Measurements from ENCODE around the gene EXOG. TPM values are rescaled to one million over a fixed set of nuclear protein-coding genes. Genes with fewer than 3 reads are reported as not detected.

Gene EXOG
- polyA plus RNA-seq, 1 donor from 2014 or later: 45.6 TPM

DNA sequence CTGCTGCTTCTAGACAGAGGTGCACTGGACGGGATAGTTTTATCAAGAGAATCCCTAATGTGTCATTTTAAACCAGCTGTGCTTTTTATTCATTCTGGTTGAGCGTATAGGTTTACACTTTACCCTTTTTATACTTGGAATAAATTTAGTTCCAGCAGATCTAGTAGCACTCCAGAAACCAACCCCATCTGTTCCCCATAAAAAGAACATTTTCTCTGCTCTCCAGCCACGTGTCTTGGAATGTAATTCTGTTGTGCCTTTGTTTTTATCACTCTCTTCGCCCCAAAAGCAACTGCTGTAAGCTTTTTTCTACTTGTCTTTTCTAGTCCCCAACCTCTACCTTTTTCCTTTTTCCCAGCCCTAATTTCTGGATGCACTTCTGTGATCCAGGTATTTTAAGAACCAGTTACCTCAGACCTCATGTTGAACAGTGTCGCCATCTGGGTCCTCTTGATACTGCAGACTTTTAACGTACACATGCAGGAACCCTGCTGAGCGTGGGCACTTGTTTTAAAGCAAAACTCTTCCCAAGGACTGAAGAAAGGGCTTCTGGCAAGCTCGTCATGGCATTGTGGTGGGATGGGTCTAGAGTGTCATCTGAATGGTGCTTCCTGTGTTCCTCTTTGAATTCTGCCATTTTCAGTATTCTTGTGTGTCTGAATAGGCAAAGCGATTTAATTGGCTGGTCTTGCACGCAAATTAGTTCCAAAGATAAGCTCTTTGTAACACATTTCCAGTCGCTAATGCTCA lies 5.7 kb upstream of the EXOG start:
- Histone ChIP-seq H3K79me2 (replicated peaks; ENCODE audit: insufficient read depth, low read length) (no peaks in the 10 kb centered on the region), H3F3A (ENCODE audit: insufficient read depth, low read length, poor library complexity, severe bottlenecking) (no peaks in the 10 kb centered on the region), H2AFZ (ENCODE audit: low read depth, low read length) (no peak overlapping the region), H3K9me2 (ENCODE audit: insufficient read depth, low read length) (no peaks in the 10 kb centered on the region), H3K9ac (ENCODE audit: low read length) (no peak overlapping the region), H4K20me1 (ENCODE audit: insufficient read depth) (no peaks in the 10 kb centered on the region), H3K9me3 (ENCODE audit: low read length) (no peaks in the 10 kb centered on the region), H3K27ac (ENCODE audit: low read length) (no peak overlapping the region), H3K36me3 (ENCODE audit: insufficient read depth, low read length) (peaks cover 5% of the 10 kb centered on the region), H3K27me3 (ENCODE audit: insufficient read depth, low read depth, low read length) (no peaks in the 10 kb centered on the region), H3K4me2 (ENCODE audit: low read length) (no peak overlapping the region), H3K4me3 (ENCODE audit: low read length) (no peak overlapping the region)
- TF ChIP-seq EZH2 (IDR thresholded peaks at IDR 0.05; ENCODE audit: borderline replicate concordance, insufficient read depth, low read length, poor library complexity, severe bottlenecking) (no peak), EP300 (conservative IDR thresholded peaks at IDR 0.05; ENCODE audit: poor library complexity, severe bottlenecking) (no peak), SMC3 (conservative IDR thresholded peaks at IDR 0.05; ENCODE audit: poor library complexity) (no peak), MXI1 (conservative IDR thresholded peaks at IDR 0.05; ENCODE audit: poor library complexity, severe bottlenecking) (no peak), REST (IDR thresholded peaks at IDR 0.05; ENCODE audit: borderline replicate concordance) (no peak), TAF1 (IDR thresholded peaks at IDR 0.05; ENCODE audit: low read depth) (no peak)
- TF ChIP-seq, protein P1, sequence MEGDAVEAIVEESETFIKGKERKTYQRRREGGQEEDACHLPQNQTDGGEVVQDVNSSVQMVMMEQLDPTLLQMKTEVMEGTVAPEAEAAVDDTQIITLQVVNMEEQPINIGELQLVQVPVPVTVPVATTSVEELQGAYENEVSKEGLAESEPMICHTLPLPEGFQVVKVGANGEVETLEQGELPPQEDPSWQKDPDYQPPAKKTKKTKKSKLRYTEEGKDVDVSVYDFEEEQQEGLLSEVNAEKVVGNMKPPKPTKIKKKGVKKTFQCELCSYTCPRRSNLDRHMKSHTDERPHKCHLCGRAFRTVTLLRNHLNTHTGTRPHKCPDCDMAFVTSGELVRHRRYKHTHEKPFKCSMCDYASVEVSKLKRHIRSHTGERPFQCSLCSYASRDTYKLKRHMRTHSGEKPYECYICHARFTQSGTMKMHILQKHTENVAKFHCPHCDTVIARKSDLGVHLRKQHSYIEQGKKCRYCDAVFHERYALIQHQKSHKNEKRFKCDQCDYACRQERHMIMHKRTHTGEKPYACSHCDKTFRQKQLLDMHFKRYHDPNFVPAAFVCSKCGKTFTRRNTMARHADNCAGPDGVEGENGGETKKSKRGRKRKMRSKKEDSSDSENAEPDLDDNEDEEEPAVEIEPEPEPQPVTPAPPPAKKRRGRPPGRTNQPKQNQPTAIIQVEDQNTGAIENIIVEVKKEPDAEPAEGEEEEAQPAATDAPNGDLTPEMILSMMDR (IDR thresholded peaks at IDR 0.05; ENCODE audit: poor library complexity, severe bottlenecking): no peak

GRCh38 chr3:38491215-38491614 lies 4.9 kb upstream of the EXOG start:
- H3K4me2 ChIP-seq (ENCODE audit: low read length): no peak overlapping the region

DNA sequence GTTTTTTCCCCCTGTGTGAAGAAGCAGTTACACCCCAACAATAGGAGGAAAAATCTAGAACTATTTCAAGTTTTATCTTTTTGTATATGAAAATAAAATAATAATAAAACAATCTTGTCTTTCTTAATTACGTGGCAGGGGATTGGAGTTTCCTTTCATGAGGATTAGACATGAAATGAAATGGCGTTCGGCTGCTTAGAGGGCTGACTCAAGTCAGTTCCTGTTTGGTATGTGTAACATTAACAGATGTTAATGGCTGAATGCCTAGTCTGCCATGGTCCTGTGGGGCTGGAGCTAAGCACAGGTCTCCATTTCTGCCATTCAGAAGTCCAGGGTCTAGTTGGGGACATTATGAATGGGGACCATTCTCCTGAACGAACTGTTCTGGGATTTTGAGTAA lies 3.1 kb upstream of the EXOG start:
- H4K20me1 ChIP-seq (ENCODE audit: insufficient read depth): no peaks in the 10 kb centered on the region
- TF ChIP-seq POLR2AphosphoS5 (IDR thresholded peaks at IDR 0.05): no peak
- no peak for TF ChIP-seq SMC3 (conservative IDR thresholded peaks at IDR 0.05; ENCODE audit: poor library complexity)
- no peaks in the 10 kb centered on the region for H3K36me3 ChIP-seq (ENCODE audit: insufficient read depth, low read length)
- no peak overlapping the region for H3K4me3 ChIP-seq (ENCODE audit: low read length)
- no peaks in the 10 kb centered on the region for H3K9me2 ChIP-seq (ENCODE audit: insufficient read depth, low read length)
- no peaks in the 10 kb centered on the region for H3K9me3 ChIP-seq (ENCODE audit: low read length)
- peaks cover 8% of the 10 kb centered on the region for H3K79me2 ChIP-seq (replicated peaks; ENCODE audit: insufficient read depth, low read length)
- no peaks in the 10 kb centered on the region for H3K27me3 ChIP-seq (ENCODE audit: insufficient read depth, low read depth, low read length)
- no peak overlapping the region for H3K9ac ChIP-seq (ENCODE audit: low read length)
- H3F3A ChIP-seq (ENCODE audit: insufficient read depth, low read length, poor library complexity, severe bottlenecking): no peaks in the 10 kb centered on the region
- H2AFZ ChIP-seq (ENCODE audit: low read depth, low read length): no peak overlapping the region
- H3K27ac ChIP-seq (ENCODE audit: low read length): no peak overlapping the region
- H3K4me2 ChIP-seq (ENCODE audit: low read length): no peak overlapping the region

More at GRCh38 chr3:38491215-38491614, 4.9 kb upstream of the EXOG start:
- peaks cover 5% of the 10 kb centered on the region for H3K36me3 ChIP-seq (ENCODE audit: insufficient read depth, low read length)
- no peak overlapping the region for H3K9ac ChIP-seq (ENCODE audit: low read length)
- no peaks in the 10 kb centered on the region for H3K9me3 ChIP-seq (ENCODE audit: low read length)
- H3K27me3 ChIP-seq (ENCODE audit: insufficient read depth, low read depth, low read length): no peaks in the 10 kb centered on the region
- H3K4me3 ChIP-seq (ENCODE audit: low read length): no peak overlapping the region
- no peaks in the 10 kb centered on the region for H3F3A ChIP-seq (ENCODE audit: insufficient read depth, low read length, poor library complexity, severe bottlenecking)
- H4K20me1 ChIP-seq (ENCODE audit: insufficient read depth): no peaks in the 10 kb centered on the region
- no peaks in the 10 kb centered on the region for H3K79me2 ChIP-seq (replicated peaks; ENCODE audit: insufficient read depth, low read length)
- H3K9me2 ChIP-seq (ENCODE audit: insufficient read depth, low read length): no peaks in the 10 kb centered on the region
- TF ChIP-seq EZH2 (IDR thresholded peaks at IDR 0.05; ENCODE audit: borderline replicate concordance, insufficient read depth, low read length, poor library complexity, severe bottlenecking): no peak
- H3K27ac ChIP-seq (ENCODE audit: low read length): no peak overlapping the region
- no peak overlapping the region for H2AFZ ChIP-seq (ENCODE audit: low read depth, low read length)
